GM19324 (cell line): Measurements from ENCODE around the gene AGBL1.
"Not testable (repeated sequence)": the region's sequence is repeated elsewhere in the genome, so short reads cannot be mapped to it uniquely, and the experiment has no call there.

Experiments
- ATAC-seq: cut with Tn5 transposase; IDR thresholded peaks from one replicate; pipeline ENCODE4 v1.9.1; 2021; ENCODE audit warnings: mild to moderate bottlenecking, moderate library complexity; ENCODE audit not compliant: unreplicated experiment, low FRiP score

AGBL1 gene

GRCh38 chr15:86973284-86973844 lies 893.7 kb downstream of the AGBL1 start:
- no peak for ATAC-seq

DNA sequence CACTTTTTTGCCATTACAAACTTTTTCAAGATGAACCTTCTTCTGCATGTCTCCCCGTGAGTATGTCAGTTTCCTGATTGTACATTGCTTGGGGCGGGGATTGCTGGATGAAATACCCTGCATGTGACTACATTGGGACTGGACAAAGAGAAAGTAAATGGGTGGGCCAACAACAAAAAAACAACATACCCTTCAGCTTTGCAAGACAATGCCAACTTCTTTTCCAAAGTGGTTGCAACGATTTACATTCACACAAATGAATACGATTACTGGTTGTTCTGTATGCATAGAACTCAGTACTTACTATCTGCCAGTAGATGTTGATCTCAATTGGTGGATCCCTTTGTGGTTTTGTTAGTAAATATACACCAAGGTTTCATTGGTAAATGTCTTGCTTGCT lies 908.4 kb downstream of the AGBL1 start:
- no peak for ATAC-seq

- no peak for ATAC-seq
These were observed 942.1 kb downstream of the AGBL1 start for GRCh38 chr15:87021751-87022150.

DNA sequence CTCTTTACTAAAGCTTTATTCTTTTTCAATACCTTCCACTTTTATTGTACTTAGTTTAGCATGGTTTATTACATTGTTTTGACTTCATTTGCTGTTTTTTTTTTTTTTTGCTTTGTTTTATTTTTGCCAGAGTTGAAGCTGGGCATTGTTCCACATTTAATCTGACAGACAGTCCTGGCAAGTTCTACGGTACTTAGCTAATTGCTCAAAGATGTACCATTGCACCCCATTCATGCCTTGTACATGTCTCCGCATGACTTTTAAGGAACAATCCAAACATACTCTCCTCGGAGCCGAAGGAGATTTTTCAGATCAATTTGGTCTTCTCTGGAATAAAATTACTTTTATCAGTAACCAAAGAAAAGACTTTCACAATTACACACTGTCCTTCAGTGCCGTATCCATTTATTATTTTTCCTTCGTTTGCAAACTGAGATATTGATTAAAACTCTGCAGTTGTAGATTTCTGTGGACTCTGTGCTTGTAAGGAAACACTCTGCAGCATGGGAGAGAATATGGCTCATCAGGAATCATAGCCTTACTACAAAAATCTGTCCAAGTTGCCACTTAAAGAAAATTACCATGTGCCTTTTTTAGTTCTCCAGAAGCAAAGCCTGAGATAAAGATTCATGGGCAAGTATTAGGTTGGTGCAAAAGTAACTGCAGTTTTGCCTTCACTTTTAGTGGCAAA lies 952.0 kb downstream of the AGBL1 start:
- no peak for ATAC-seq

DNA sequence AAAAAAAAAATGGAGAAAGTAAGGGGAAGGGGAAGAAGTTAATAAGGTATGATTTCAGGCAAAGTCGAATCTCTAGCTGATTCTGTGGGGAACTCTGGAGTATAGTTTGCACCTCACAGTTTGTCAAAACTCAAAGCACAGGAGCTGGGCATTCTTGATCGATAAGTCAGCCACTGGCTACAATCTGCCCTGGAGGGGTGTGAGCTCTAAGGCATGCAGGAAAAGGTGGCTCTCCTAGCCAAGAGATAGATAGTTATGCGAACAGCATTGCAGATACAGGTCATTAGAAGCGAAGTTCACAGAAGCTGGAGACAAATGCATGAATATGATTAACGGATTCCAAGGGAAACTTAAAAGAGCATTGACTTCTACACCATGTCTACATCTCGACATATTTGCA lies 952.6 kb downstream of the AGBL1 start:
- no peak for ATAC-seq

DNA sequence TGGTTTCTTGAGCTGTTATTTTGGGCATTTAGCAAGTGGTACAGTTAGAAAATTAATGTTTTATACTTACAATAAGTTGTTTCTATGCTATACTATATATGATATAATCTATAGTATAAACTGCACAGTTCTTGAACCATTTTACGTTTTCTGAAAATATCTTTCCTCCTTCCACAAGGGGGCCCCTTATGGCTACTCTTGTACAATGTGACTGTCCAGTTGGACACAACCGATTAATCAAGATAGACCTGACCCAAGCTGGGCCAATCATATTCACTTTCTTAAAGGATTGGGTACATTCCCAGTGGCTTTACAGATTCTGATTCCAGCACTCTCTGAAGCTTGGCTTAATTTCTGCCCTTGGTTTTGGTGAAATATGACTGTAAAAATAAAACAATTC lies 953.4 kb downstream of the AGBL1 start:
- ATAC-seq, result no peak

- no peak for ATAC-seq
These were observed 955.2 kb downstream of the AGBL1 start for GRCh38 chr15:87034886-87035285.

- no peak for ATAC-seq
These were observed 958.7 kb downstream of the AGBL1 start for GRCh38 chr15:87038404-87038803.

DNA sequence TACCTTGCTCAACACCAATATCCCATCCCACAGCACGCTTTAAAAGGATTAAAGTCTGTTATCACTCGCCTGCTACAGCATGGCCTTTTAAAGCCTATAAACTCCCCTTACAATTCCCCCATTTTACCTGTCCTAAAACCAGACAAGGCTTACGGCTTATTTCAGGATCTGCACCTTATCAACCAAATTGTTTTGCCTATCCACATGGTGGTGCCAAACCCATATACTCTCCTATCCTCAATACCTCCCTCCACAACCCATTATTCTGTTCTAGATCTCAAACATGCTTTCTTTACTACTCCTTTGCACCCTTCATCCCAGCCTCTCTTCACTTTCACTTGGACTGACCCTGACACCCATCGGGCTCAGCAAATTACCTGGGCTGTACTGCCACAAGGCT lies 962.9 kb downstream of the AGBL1 start:
- ATAC-seq, result not testable (repeated sequence)

GRCh38 chr15:87045746-87046145 lies 966.1 kb downstream of the AGBL1 start:
- no peak for ATAC-seq

GRCh38 chr15:87047203-87047965 lies 967.7 kb downstream of the AGBL1 start:
- ATAC-seq, result no peak
